Stomach (tissue), 9 donors: ENCODE measurements around the gene CRKL. TPM values are rescaled to one million over a fixed set of nuclear protein-coding genes. Genes with fewer than 3 reads are reported as not detected.
"Not testable (repeated sequence)": the region's sequence is repeated elsewhere in the genome, so short reads cannot be mapped to it uniquely, and the experiment has no call there.

Experiments used
- DNase-seq, 2 donors: peaks; one replicate each; pipeline versions ENCODE4 v3.0.0 to v3.0.0-alpha.2; 2013 to 2019
- H3K27ac ChIP-seq, 5 donors: fragments of 200-600 bp in 4 of 5; sonication (generic) in 4 of 5; one replicate each; pipeline ENCODE4 v1.5.1; 2013 to 2019; ENCODE audit warnings: mild to moderate bottlenecking in 1 of 5, moderate library complexity in 1 of 5
- H3K27me3 ChIP-seq, 3 donors: fragments of 200-600 bp; sonication (generic); one replicate each; pipeline ENCODE4 v1.5.1; 2017 to 2019; ENCODE audit warnings: mixed run types in 1 of 3
- H3K36me3 ChIP-seq, 4 donors: fragments of 200-600 bp; sonication (generic); 1 replicate in 3 of 4; 2 replicates in 1 of 4; pipeline ENCODE4 v1.5.1; 2016 to 2019
- H3K4me1 ChIP-seq, 4 donors: fragments of 200-600 bp; sonication (generic); one replicate each; pipeline ENCODE4 v1.5.1; 2016 to 2019
- H3K4me3 ChIP-seq, 4 donors: fragments of 200-600 bp; sonication (generic) in 3 of 4; one replicate each; pipeline ENCODE4 v1.5.1; 2016 to 2019; ENCODE audit warnings: mild to moderate bottlenecking in 1 of 4
- H3K9me3 ChIP-seq, 4 donors: fragments of 200-600 bp; sonication (generic); one replicate each; pipeline ENCODE4 v1.5.1; 2016 to 2019
- EP300 ChIP-seq: sonication (generic); formaldehyde crosslinking; IDR thresholded peaks from one replicate; pipeline ENCODE4 v1.6.1; 2017; ENCODE audit warnings: antibody characterized with exemption
- POLR2A ChIP-seq, 4 donors: fragments of 450-650 bp; IDR thresholded peaks; one replicate each; pipeline ENCODE4 v1.6.1; 2016; ENCODE audit warnings: antibody characterized with exemption in 4 of 4, control low read depth in 2 of 4, mild to moderate bottlenecking in 1 of 4, moderate library complexity in 1 of 4
- POLR2AphosphoS5 ChIP-seq, 3 donors: sonication (generic); formaldehyde crosslinking; IDR thresholded peaks; one replicate each; pipeline ENCODE4 v1.6.1; 2016; ENCODE audit warnings: antibody characterized with exemption in 3 of 3
- WGBS, 5 donors: extraction: QIAGEN DNeasy Blood & Tissue Kit in 3 of 5; methylation state at CpG; one replicate each; pipeline versions ENCODE4 v1.1.5 to v1.1.7; 2013 to 2018; 5-methylcytosine and 5-hydroxymethylcytosine counted together
- intact Hi-C: fragments of 100-400 bp; cut with DNase I; formaldehyde crosslinking; loops from one replicate; pipeline ENCODE4 v1.15.1; 2023; ENCODE audit warnings: low total_unique reads
- polyA plus RNA-seq, 3 donors: library from polyadenylated mRNA; stranded (reverse); fragments of 200-250 nt; gene quantifications; one replicate each; pipeline ENCODE4 v1.2.3, GENCODE V29; 2013
- total RNA-seq, 5 donors: library from RNA; depleted of rRNA; stranded (reverse); fragments of >200 nt; gene quantifications; one replicate each; pipeline versions ENCODE4 v1.1.0 to v1.2.3, GENCODE V29; 2014 to 2016
- TF ChIP-seq, protein P1 (sequence below), 7 experiments: fragments of 450-650 bp in 4 of 7; fragments of 200-600 bp in 3 of 7; sonication (generic) in 3 of 7; IDR thresholded peaks; one replicate each; pipeline ENCODE4 v1.5.1; 2016 to 2019; ENCODE audit warnings: antibody characterized with exemption in 7 of 7, control low read depth in 2 of 7, mild to moderate bottlenecking in 1 of 7
- donor health status: healthy with polysubstance abuse.
- donor health status: Bipolar disorder and iron deficiency.
- donor health status: healthy.

The CRKL gene
- total and polyA plus RNA-seq, 8 donors = 11.6 to 60.3 (median 21.6) TPM

DNA sequence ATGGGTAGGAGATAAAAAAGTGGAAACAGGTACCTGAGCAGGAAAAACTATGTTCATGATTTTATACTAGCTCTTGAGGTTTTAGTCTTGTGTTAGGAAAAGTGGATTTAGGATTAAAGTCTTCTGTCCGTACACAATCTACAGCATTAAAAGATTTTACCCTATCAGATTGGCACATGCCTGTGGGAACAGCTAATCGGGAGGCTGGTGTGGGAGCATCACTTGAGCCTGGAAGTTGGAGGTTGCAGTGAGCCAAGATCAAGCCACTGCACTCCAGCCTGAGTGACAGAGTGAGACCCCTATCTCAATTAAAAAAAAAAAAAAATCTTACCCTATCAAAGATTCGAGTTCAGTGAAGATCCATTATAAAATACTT is 12.2 kb upstream of the CRKL start:
- no peak overlapping the region for H3K27ac ChIP-seq
- TF ChIP-seq POLR2A (IDR thresholded peaks at IDR 0.05) = no peak
- TF ChIP-seq EP300 = no peak
- no peak for TF ChIP-seq POLR2AphosphoS5 (IDR thresholded peaks at IDR 0.05)
- TF ChIP-seq, protein P1, sequence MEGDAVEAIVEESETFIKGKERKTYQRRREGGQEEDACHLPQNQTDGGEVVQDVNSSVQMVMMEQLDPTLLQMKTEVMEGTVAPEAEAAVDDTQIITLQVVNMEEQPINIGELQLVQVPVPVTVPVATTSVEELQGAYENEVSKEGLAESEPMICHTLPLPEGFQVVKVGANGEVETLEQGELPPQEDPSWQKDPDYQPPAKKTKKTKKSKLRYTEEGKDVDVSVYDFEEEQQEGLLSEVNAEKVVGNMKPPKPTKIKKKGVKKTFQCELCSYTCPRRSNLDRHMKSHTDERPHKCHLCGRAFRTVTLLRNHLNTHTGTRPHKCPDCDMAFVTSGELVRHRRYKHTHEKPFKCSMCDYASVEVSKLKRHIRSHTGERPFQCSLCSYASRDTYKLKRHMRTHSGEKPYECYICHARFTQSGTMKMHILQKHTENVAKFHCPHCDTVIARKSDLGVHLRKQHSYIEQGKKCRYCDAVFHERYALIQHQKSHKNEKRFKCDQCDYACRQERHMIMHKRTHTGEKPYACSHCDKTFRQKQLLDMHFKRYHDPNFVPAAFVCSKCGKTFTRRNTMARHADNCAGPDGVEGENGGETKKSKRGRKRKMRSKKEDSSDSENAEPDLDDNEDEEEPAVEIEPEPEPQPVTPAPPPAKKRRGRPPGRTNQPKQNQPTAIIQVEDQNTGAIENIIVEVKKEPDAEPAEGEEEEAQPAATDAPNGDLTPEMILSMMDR (IDR thresholded peaks at IDR 0.05) = no peak
- peaks cover 0 to 3% (median 0%) of the 10 kb centered on the region in 4 donors for H3K4me1 ChIP-seq
- no peak for DNase-seq
- WGBS, 5 donors = 64 to 76% (median 65%) methylated on average over 3 of the region's 3 CpGs
- no peaks in the 10 kb centered on the region for H3K27me3 ChIP-seq
- H3K36me3 ChIP-seq = no peaks in the 10 kb centered on the region
- intact Hi-C loops = no loop called here
- H3K9me3 ChIP-seq = no peaks in the 10 kb centered on the region
- no peak overlapping the region for H3K4me3 ChIP-seq

DNA sequence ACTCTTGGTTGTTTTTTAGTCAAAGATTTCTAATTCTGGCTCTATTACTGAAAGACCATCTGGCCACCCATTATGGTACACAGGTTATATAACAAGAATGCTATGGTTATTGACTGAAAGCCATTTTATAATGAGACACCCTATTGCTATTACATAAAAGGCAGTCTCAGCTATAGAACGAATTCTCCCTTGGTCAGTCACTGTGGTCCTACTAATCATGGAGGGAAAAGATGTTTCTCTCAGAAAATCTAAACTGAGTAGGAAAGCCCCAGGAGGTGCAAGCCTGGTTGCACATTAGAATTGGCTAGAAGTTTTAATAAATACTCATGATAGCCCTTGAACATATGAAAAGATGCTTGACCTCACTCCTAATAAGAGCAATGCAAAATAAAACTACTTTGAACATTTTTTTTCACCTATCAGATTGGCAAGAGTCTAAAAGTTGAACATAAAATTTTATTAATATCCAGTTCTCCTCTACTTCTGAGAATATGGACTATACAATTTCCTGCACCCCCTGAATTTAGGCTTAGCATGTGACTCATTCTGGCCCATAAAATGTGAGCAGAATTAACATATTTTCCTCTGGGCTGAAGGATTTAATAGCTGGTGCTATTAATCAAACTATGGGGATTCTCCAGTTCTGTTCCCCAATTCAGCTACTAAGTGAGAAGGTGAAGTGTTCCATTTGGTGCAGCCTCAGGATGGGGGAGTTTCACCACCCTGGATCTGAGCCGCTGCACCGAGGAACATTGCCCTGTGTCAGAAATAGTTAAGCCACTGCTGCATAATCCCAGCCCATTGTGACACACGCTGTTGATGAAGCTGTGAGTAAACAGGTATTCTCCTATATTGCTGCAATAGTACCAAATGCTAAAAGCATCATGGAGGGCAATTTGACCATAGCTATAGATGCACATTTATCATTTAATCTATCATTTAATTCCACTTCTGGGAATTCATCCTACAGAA is 11.5 kb upstream of the CRKL start:
- no peaks in the 10 kb centered on the region for H3K27me3 ChIP-seq
- 62 to 76% (median 67%) methylated on average over 4 of the region's 4 CpGs for WGBS, 5 donors
- intact Hi-C loops = no loop called here

DNA sequence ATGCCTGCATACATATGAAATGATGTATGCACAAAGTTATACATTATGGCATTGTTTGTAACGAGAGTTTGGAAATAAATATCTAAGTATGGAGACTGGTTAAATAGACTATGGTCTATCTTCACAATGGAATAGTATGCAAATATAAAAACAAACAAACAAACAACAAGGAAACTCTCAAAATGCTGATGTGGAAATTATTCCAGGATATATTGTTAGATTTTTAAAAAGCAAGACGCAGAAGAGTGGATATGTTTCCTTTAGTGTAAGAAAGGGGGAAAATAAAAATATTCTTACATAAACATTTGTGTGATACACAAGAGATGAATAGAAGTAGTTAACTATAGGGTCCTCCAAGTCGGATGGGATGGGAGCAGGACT is 10.8 kb upstream of the CRKL start:
- no peak for DNase-seq
- peaks cover 0 to 3% (median 0%) of the 10 kb centered on the region in 4 donors for H3K4me1 ChIP-seq
- no peaks in the 10 kb centered on the region for H3K9me3 ChIP-seq
- no peaks in the 10 kb centered on the region for H3K36me3 ChIP-seq
- no peak overlapping the region for H3K4me3 ChIP-seq
- intact Hi-C loops = no loop called here
- 76 to 84% (median 79%) methylated on average over 3 of the region's 3 CpGs for WGBS, 5 donors
- no peak overlapping the region for H3K27ac ChIP-seq
- TF ChIP-seq, protein P1 (IDR thresholded peaks at IDR 0.05) = no peak
- no peak for TF ChIP-seq POLR2A (IDR thresholded peaks at IDR 0.05)
- TF ChIP-seq EP300 = no peak
- no peak for TF ChIP-seq POLR2AphosphoS5 (IDR thresholded peaks at IDR 0.05)
- H3K27me3 ChIP-seq = no peaks in the 10 kb centered on the region

More for the DNA sequence above, 11.5 kb upstream of the CRKL start:
- TF ChIP-seq, protein P1 (IDR thresholded peaks at IDR 0.05) = no peak
- no peak for TF ChIP-seq EP300
- TF ChIP-seq POLR2AphosphoS5 (IDR thresholded peaks at IDR 0.05) = no peak
- Histone ChIP-seq H3K4me3 (no peak overlapping the region), H3K27ac (no peak overlapping the region), H3K36me3 (no peaks in the 10 kb centered on the region), H3K4me1 (peaks cover 0 to 3% (median 0%) of the 10 kb centered on the region in 4 donors), H3K9me3 (no peaks in the 10 kb centered on the region)
- no peak for DNase-seq

DNA sequence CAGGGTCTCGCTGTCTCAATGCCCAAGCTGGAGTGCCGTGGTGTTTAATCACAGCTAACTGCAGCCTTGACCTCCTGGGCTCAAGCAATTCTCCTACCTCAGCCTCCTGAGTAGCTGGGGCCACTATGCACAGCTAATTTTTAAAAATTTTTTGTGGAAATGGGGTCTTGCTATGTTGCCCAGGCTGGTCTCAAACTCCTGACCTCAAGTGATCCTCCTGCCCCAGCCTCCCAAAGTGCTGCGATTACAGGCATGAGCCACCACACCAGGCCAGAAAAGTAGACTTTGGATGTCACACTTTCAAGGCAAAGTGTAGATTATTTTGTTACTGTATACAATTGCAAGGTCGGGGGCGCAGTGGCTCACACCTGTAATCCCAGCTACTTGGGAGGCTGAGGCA is 8.5 kb upstream of the CRKL start:
- H3K36me3 ChIP-seq, intact Hi-C loops, H3K27me3 ChIP-seq, H3K27ac ChIP-seq, DNase-seq, H3K4me1 ChIP-seq, H3K4me3 ChIP-seq, H3K9me3 ChIP-seq: not testable (repeated sequence)
- 93 to 98% (median 94%) methylated on average over 5 of the region's 5 CpGs for WGBS, 5 donors
